ENCODE results near the gene GPR18.
A peak's percentile ranks its signal among the peaks of the same experiment; 100 is the strongest.

Gene GPR18

DNA sequence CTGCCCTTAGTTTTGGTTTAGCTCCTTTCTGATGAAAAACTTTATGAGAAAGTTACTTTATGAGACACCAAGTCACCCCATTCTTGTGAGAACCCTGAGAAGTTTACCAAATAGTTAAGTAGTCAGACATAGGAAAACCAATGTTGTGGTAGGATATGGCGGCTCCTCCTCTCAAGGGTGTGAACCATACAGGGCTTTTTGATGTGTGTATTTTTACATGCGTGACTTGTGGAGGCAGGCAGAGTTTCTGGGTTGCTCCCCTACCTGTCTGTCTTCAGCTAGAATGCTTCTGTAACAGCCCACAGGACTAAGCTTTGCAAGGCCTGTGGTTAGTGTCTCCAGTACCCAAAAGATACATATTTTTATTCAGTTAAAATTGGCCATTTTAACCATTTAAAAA lies 39.2 kb downstream of the GPR18 start:
- no peak overlapping the region for H3K4me3 ChIP-seq (ENCODE audit: low read depth, low read length)
- H3K4me2 ChIP-seq (ENCODE audit: low read length): no peak overlapping the region
- no peak overlapping the region for H2BK5ac ChIP-seq (ENCODE audit: low read depth, low read length, poor library complexity)
- no peak overlapping the region for H3K27ac ChIP-seq (ENCODE audit: low read depth, low read length)
- H3K23ac ChIP-seq (ENCODE audit: low read length): no peak overlapping the region
- H2AFZ ChIP-seq (ENCODE audit: insufficient read depth, low read length, poor library complexity): no peak overlapping the region
- peaks cover 3% of the 10 kb centered on the region for H3K79me2 ChIP-seq (ENCODE audit: control insufficient read depth, insufficient read depth, low read length, poor library complexity)
- H3K4me1 ChIP-seq (ENCODE audit: control insufficient read depth in 1 of 2, insufficient read depth in 2 of 2, low read length in 2 of 2): peaks cover 0 to 3% of the 10 kb centered on the region in 2 experiments
- no peak overlapping the region for H2AK5ac ChIP-seq (ENCODE audit: low read length)
- H4K91ac ChIP-seq (ENCODE audit: low read depth, low read length): no peak overlapping the region
- H3K9ac ChIP-seq (ENCODE audit: low read length): no peak overlapping the region
- peaks cover 0 to 3% of the 10 kb centered on the region in 2 experiments for H3K36me3 ChIP-seq (ENCODE audit: control insufficient read depth in 1 of 2, insufficient read depth in 2 of 2, low read length in 2 of 2)
- no peak overlapping the region for H3K14ac ChIP-seq (ENCODE audit: low read length)
- H3K9me3 ChIP-seq (ENCODE audit: insufficient read depth, low read depth, low read length): no peaks in the 10 kb centered on the region
- H3K4ac ChIP-seq (ENCODE audit: low read depth, low read length): no peak overlapping the region
- H2BK120ac ChIP-seq (ENCODE audit: insufficient read depth, low read length, poor library complexity): no peak overlapping the region
- H4K12ac ChIP-seq (ENCODE audit: low read depth, low read length): no peak overlapping the region
- H4K8ac ChIP-seq (ENCODE audit: low read depth, low read length): no peak overlapping the region
- H3K27me3 ChIP-seq (ENCODE audit: insufficient read depth, low read length): no peaks in the 10 kb centered on the region
- H3K18ac ChIP-seq (ENCODE audit: low read length): no peak overlapping the region
- H3K79me1 ChIP-seq (ENCODE audit: low read length): no peaks in the 10 kb centered on the region
- no CpG with 5 or more reads among the region's 2 CpGs for WGBS (ENCODE audit: extremely low coverage, insufficient coverage, insufficient read length)
- DNase-seq: no peak
- H2BK12ac ChIP-seq (ENCODE audit: low read length): no peak overlapping the region

DNA sequence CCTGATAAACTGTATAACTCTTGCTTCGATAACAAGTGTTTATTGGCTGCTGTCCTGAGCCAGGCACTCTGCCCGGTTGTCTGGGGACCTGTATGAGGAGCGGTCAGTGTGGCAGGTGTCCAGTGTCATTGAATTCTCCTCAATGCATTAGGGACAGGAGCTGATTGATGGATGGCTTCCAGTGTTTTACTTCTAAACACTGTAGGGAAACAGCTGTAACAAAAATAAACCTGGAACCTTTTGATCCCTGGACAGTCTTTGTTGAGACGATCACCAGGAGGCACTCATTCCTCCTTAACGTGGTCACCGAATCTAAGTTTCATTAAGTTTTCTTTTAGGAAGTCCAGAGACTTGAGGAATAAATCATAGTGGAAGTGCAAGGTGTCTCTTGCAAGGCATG lies 39.6 kb downstream of the GPR18 start:
- no peak overlapping the region for H4K12ac ChIP-seq (ENCODE audit: low read depth, low read length)
- no peak overlapping the region for H3K4ac ChIP-seq (ENCODE audit: low read depth, low read length)
- no peak overlapping the region for H3K23ac ChIP-seq (ENCODE audit: low read length)
- H3K79me2 ChIP-seq (ENCODE audit: control insufficient read depth, insufficient read depth, low read length, poor library complexity): peaks cover 3% of the 10 kb centered on the region
- peaks cover 0 to 3% of the 10 kb centered on the region in 2 experiments for H3K36me3 ChIP-seq (ENCODE audit: control insufficient read depth in 1 of 2, insufficient read depth in 2 of 2, low read length in 2 of 2)
- no peak overlapping the region for H4K91ac ChIP-seq (ENCODE audit: low read depth, low read length)
- no peak overlapping the region for H3K18ac ChIP-seq (ENCODE audit: low read length)
- H3K79me1 ChIP-seq (ENCODE audit: low read length): no peaks in the 10 kb centered on the region
- H2BK12ac ChIP-seq (ENCODE audit: low read length): no peak overlapping the region
- no peak overlapping the region for H3K9ac ChIP-seq (ENCODE audit: low read length)
- H3K4me3 ChIP-seq (ENCODE audit: low read depth, low read length): no peak overlapping the region
- H3K4me2 ChIP-seq (ENCODE audit: low read length): no peak overlapping the region
- peaks cover 0 to 3% of the 10 kb centered on the region in 2 experiments for H3K4me1 ChIP-seq (ENCODE audit: control insufficient read depth in 1 of 2, insufficient read depth in 2 of 2, low read length in 2 of 2)
- no CpG with 5 or more reads among the region's 6 CpGs for WGBS (ENCODE audit: extremely low coverage, insufficient coverage, insufficient read length)
- no peak overlapping the region for H2AFZ ChIP-seq (ENCODE audit: insufficient read depth, low read length, poor library complexity)
- H3K27ac ChIP-seq (ENCODE audit: low read depth, low read length): no peak overlapping the region
- no peak overlapping the region for H4K8ac ChIP-seq (ENCODE audit: low read depth, low read length)
- H3K14ac ChIP-seq (ENCODE audit: low read length): no peak overlapping the region
- DNase-seq: no peak
- H2AK5ac ChIP-seq (ENCODE audit: low read length): no peak overlapping the region
- H2BK120ac ChIP-seq (ENCODE audit: insufficient read depth, low read length, poor library complexity): no peak overlapping the region
- no peaks in the 10 kb centered on the region for H3K27me3 ChIP-seq (ENCODE audit: insufficient read depth, low read length)
- H3K9me3 ChIP-seq (ENCODE audit: insufficient read depth, low read depth, low read length): no peaks in the 10 kb centered on the region
- H2BK5ac ChIP-seq (ENCODE audit: low read depth, low read length, poor library complexity): no peak overlapping the region

DNA sequence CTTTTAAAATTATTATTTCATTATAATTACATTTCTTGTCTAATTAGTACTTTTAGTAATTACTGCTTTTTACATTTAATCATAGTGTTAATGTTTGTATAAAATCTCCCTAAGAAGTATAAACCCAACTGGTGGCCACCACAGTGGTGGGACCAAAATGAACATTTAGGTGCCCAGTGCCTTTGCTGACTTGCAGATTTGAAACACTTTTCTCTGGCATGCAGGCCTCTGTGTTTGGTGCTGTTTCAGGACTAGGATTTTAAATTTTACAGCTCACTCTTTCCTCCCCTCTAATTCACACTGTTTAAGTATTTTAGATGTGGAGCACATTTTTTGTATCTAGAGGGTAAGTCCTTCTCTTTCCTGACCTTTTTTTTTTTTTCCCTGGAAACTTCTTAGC lies 40.1 kb downstream of the GPR18 start:
- no peaks in the 10 kb centered on the region for H3K27me3 ChIP-seq (ENCODE audit: insufficient read depth, low read length)
- H3K18ac ChIP-seq (ENCODE audit: low read length): no peak overlapping the region
- H3K36me3 ChIP-seq (ENCODE audit: control insufficient read depth in 1 of 2, insufficient read depth in 2 of 2, low read length in 2 of 2): peaks cover 0 to 3% of the 10 kb centered on the region in 2 experiments
- no peak overlapping the region for H2BK12ac ChIP-seq (ENCODE audit: low read length)
- no peak overlapping the region for H3K4me2 ChIP-seq (ENCODE audit: low read length)
- no peak overlapping the region for H2BK120ac ChIP-seq (ENCODE audit: insufficient read depth, low read length, poor library complexity)
- H3K79me2 ChIP-seq (ENCODE audit: control insufficient read depth, insufficient read depth, low read length, poor library complexity): peaks cover 3% of the 10 kb centered on the region
- H3K4me3 ChIP-seq (ENCODE audit: low read depth, low read length): no peak overlapping the region
- DNase-seq: no peak
- no peak overlapping the region for H3K23ac ChIP-seq (ENCODE audit: low read length)
- no peak overlapping the region for H4K12ac ChIP-seq (ENCODE audit: low read depth, low read length)
- H4K8ac ChIP-seq (ENCODE audit: low read depth, low read length): no peak overlapping the region
- no peaks in the 10 kb centered on the region for H3K9me3 ChIP-seq (ENCODE audit: insufficient read depth, low read depth, low read length)
- no peak overlapping the region for H3K4ac ChIP-seq (ENCODE audit: low read depth, low read length)
- H2AK5ac ChIP-seq (ENCODE audit: low read length): no peak overlapping the region
- H2AFZ ChIP-seq (ENCODE audit: insufficient read depth, low read length, poor library complexity): no peak overlapping the region
- no peak overlapping the region for H3K14ac ChIP-seq (ENCODE audit: low read length)
- no peak overlapping the region for H3K9ac ChIP-seq (ENCODE audit: low read length)
- no peaks in the 10 kb centered on the region for H3K79me1 ChIP-seq (ENCODE audit: low read length)
- no peak overlapping the region for H2BK5ac ChIP-seq (ENCODE audit: low read depth, low read length, poor library complexity)
- peaks cover 0 to 3% of the 10 kb centered on the region in 2 experiments for H3K4me1 ChIP-seq (ENCODE audit: control insufficient read depth in 1 of 2, insufficient read depth in 2 of 2, low read length in 2 of 2)
- H3K27ac ChIP-seq (ENCODE audit: low read depth, low read length): no peak overlapping the region
- H4K91ac ChIP-seq (ENCODE audit: low read depth, low read length): no peak overlapping the region

DNA sequence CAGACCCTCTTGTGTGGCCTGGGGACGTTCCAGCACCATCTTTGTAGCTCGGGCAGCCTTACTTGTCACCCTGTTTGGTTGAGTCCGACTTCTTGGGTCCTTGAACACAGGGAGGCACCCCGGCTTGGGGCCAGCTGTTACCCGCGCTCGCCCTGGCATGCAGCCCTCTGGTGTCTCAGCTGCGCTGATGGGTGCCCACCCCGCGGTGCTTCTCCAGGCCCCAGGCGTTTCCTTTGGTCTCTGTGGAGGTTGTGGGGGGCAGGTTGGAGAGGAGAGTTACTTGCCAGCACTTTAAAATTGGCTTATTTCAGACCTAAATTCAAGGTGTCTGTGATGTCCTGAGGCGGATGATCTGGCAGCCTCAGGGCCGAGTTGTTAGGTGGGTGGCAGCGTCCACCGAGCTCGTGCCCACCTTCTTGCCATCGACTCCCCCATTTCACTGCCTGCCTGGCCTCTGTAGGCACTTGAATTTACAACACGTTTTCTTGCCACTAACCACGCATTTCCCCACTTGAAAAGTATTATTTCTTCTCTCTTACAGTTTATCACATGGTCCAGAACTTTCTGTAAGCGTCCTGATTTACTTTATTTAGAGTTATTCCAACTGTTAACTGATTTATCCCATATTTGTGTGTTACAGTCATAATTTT lies 40.6 kb downstream of the GPR18 start:
- no CpG with 5 or more reads among the region's 20 CpGs for WGBS (ENCODE audit: extremely low coverage, insufficient coverage, insufficient read length)
- Histone ChIP-seq H3K23ac (ENCODE audit: low read length) (no peak overlapping the region), H3K9ac (ENCODE audit: low read length) (no peak overlapping the region)

More for the DNA sequence above, 40.6 kb downstream of the GPR18 start:
- Histone ChIP-seq H3K18ac (ENCODE audit: low read length) (no peak overlapping the region), H2AK5ac (ENCODE audit: low read length) (no peak overlapping the region), H4K12ac (ENCODE audit: low read depth, low read length) (no peak overlapping the region), H3K79me2 (ENCODE audit: control insufficient read depth, insufficient read depth, low read length, poor library complexity) (peaks cover 3% of the 10 kb centered on the region), H3K27ac (ENCODE audit: low read depth, low read length) (no peak overlapping the region), H2BK120ac (ENCODE audit: insufficient read depth, low read length, poor library complexity) (no peak overlapping the region), H3K14ac (ENCODE audit: low read length) (no peak overlapping the region), H2BK12ac (ENCODE audit: low read length) (no peak overlapping the region), H3K4me2 (ENCODE audit: low read length) (no peak overlapping the region), H2BK5ac (ENCODE audit: low read depth, low read length, poor library complexity) (no peak overlapping the region), H2AFZ (ENCODE audit: insufficient read depth, low read length, poor library complexity) (no peak overlapping the region), H4K91ac (ENCODE audit: low read depth, low read length) (no peak overlapping the region), H3K36me3 (ENCODE audit: control insufficient read depth in 1 of 2, insufficient read depth in 2 of 2, low read length in 2 of 2) (peaks cover 0 to 3% of the 10 kb centered on the region in 2 experiments), H3K9me3 (ENCODE audit: insufficient read depth, low read depth, low read length) (no peaks in the 10 kb centered on the region), H3K4me1 (ENCODE audit: control insufficient read depth in 1 of 2, insufficient read depth in 2 of 2, low read length in 2 of 2) (peaks cover 0 to 3% of the 10 kb centered on the region in 2 experiments), H3K79me1 (ENCODE audit: low read length) (no peaks in the 10 kb centered on the region), H4K8ac (ENCODE audit: low read depth, low read length) (no peak overlapping the region), H3K27me3 (ENCODE audit: insufficient read depth, low read length) (no peaks in the 10 kb centered on the region), H3K4ac (ENCODE audit: low read depth, low read length) (peak overlapping the region; percentile 1), H3K4me3 (ENCODE audit: low read depth, low read length) (no peak overlapping the region)
- no peak for DNase-seq
